Trophoblast cell (in vitro differentiated cells and primary cell): Measurements from ENCODE around the gene IL9.
"Not testable (repeated sequence)": the region's sequence is repeated elsewhere in the genome, so short reads cannot be mapped to it uniquely, and the experiment has no call there.

Source experiments
- DNase-seq, 2 donors: peaks; one replicate each; pipeline ENCODE4 v3.0.0-alpha.2; 2016
- H2AFZ ChIP-seq: 2 replicates; pipeline ENCODE4 v1.6.1; 2013; ENCODE audit warnings: low read length, moderate library complexity, mild to moderate bottlenecking; ENCODE audit not compliant: insufficient read depth, poor library complexity
- H2AK5ac ChIP-seq: 2 replicates; pipeline ENCODE4 v1.6.1; 2013; ENCODE audit warnings: mild to moderate bottlenecking, low read length
- H2BK120ac ChIP-seq: 2 replicates; pipeline ENCODE4 v1.6.1; 2013; ENCODE audit warnings: low read length, mild to moderate bottlenecking, moderate library complexity; ENCODE audit not compliant: insufficient read depth, poor library complexity
- H2BK12ac ChIP-seq: 2 replicates; pipeline ENCODE4 v1.6.1; 2013; ENCODE audit warnings: mild to moderate bottlenecking, low read length, moderate library complexity
- H2BK5ac ChIP-seq: 2 replicates; pipeline ENCODE4 v1.6.1; 2013; ENCODE audit warnings: low read length, low read depth, moderate library complexity, mild to moderate bottlenecking; ENCODE audit not compliant: poor library complexity
- H3K14ac ChIP-seq: 2 replicates; pipeline ENCODE4 v1.6.1; 2013; ENCODE audit warnings: mild to moderate bottlenecking, low read length
- H3K18ac ChIP-seq: 2 replicates; pipeline ENCODE4 v1.6.1; 2013; ENCODE audit warnings: mild to moderate bottlenecking, low read length
- H3K23ac ChIP-seq: 2 replicates; pipeline ENCODE4 v1.6.1; 2013; ENCODE audit warnings: low read length
- H3K27ac ChIP-seq: 2 replicates; pipeline ENCODE4 v1.5.1; 2013; ENCODE audit warnings: low read depth, mild to moderate bottlenecking, inconsistent platforms, low read length, moderate library complexity
- H3K27me3 ChIP-seq: 2 replicates; pipeline ENCODE4 v1.6.1; 2013; ENCODE audit warnings: inconsistent platforms, mild to moderate bottlenecking, low read length, moderate library complexity; ENCODE audit not compliant: insufficient read depth
- H3K36me3 ChIP-seq, 2 experiments: 1 replicate in 1 of 2; 2 replicates in 1 of 2; pipeline ENCODE4 v1.6.1; 2013; ENCODE audit warnings: low read length in 2 of 2, mild to moderate bottlenecking in 2 of 2, moderate library complexity in 1 of 2; ENCODE audit not compliant: insufficient read depth in 2 of 2, control insufficient read depth in 1 of 2
- H3K4ac ChIP-seq: 2 replicates; pipeline ENCODE4 v1.6.1; 2013; ENCODE audit warnings: low read depth, mild to moderate bottlenecking, low read length, moderate library complexity
- H3K4me1 ChIP-seq, 2 experiments: 1 replicate in 1 of 2; 2 replicates in 1 of 2; pipeline ENCODE4 v1.6.1; 2013; ENCODE audit warnings: low read length in 2 of 2, mild to moderate bottlenecking in 2 of 2, moderate library complexity in 1 of 2; ENCODE audit not compliant: insufficient read depth in 2 of 2, control insufficient read depth in 1 of 2
- H3K4me2 ChIP-seq: 2 replicates; pipeline ENCODE4 v1.6.1; 2013; ENCODE audit warnings: inconsistent platforms, mild to moderate bottlenecking, low read length, moderate library complexity
- H3K4me3 ChIP-seq: 2 replicates; pipeline ENCODE4 v1.5.1; 2013; ENCODE audit warnings: mild to moderate bottlenecking, low read depth, low read length, inconsistent platforms
- H3K79me1 ChIP-seq: one replicate; pipeline ENCODE4 v1.6.1; 2013; ENCODE audit warnings: low read length
- H3K79me2 ChIP-seq: 2 replicates; pipeline ENCODE4 v1.6.1; 2013; ENCODE audit warnings: low read length, mild to moderate bottlenecking; ENCODE audit not compliant: control insufficient read depth, insufficient read depth, poor library complexity
- H3K9ac ChIP-seq: 2 replicates; pipeline ENCODE4 v1.6.1; 2013; ENCODE audit warnings: mild to moderate bottlenecking, low read length
- H3K9me3 ChIP-seq: 2 replicates; pipeline ENCODE4 v1.6.1; 2013; ENCODE audit warnings: low read depth, mild to moderate bottlenecking, control low read depth, inconsistent platforms, low read length; ENCODE audit not compliant: insufficient read depth
- H4K12ac ChIP-seq: 2 replicates; pipeline ENCODE4 v1.6.1; 2013; ENCODE audit warnings: low read depth, mild to moderate bottlenecking, low read length, moderate library complexity
- H4K8ac ChIP-seq: 2 replicates; pipeline ENCODE4 v1.6.1; 2013; ENCODE audit warnings: low read depth, mild to moderate bottlenecking, low read length, moderate library complexity
- H4K91ac ChIP-seq: one replicate; pipeline ENCODE4 v1.6.1; 2013; ENCODE audit warnings: low read depth, mild to moderate bottlenecking, low read length, moderate library complexity
- WGBS: extraction: QIAGEN DNeasy Blood & Tissue Kit; methylation state at CpG from one replicate; pipeline ENCODE4 v1.1.7; 2013; ENCODE audit warnings: missing lambda C conversion rate; ENCODE audit not compliant: insufficient read length, insufficient coverage; ENCODE audit errors: extremely low coverage; 5-methylcytosine and 5-hydroxymethylcytosine counted together

Gene IL9

DNA sequence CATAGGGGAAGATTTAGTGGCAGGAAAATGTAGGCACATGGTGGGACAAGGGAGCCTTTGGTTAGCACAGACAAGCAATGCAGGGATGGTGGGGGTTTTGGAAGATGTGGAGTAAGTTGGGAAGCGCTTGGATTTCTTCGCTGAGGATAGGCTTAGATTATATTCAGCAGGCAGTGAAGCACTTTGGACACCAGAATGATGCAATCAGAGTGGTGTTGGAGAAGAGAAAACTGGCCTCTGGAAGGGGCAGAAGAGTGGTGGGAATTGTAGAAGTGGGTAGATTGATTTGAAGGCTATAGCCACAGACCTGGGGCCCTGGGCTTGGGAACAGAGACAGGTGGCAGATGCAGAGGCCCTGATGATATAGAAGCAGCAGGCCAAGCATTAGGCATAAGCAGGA lies 32.9 kb downstream of the IL9 start:
- no peak overlapping the region for H4K91ac ChIP-seq
- H2BK12ac ChIP-seq = no peak overlapping the region
- DNase-seq = no peak
- H3K9ac ChIP-seq = no peak overlapping the region
- no peak overlapping the region for H3K14ac ChIP-seq
- no peak overlapping the region for H3K18ac ChIP-seq
- H2BK120ac ChIP-seq = no peak overlapping the region
- no peak overlapping the region for H2AFZ ChIP-seq
- H2BK5ac ChIP-seq = no peak overlapping the region
- no peak overlapping the region for H3K4ac ChIP-seq
- no peaks in the 10 kb centered on the region for H3K79me2 ChIP-seq
- no peak overlapping the region for H3K27ac ChIP-seq
- peaks cover 1% of the 10 kb centered on the region for H3K9me3 ChIP-seq
- no peaks in the 10 kb centered on the region for H3K79me1 ChIP-seq
- H4K12ac ChIP-seq = no peak overlapping the region
- H4K8ac ChIP-seq = no peak overlapping the region
- no peak overlapping the region for H3K4me2 ChIP-seq
- 100% methylated on average over 2 of the region's 2 CpGs for WGBS
- no peak overlapping the region for H3K4me3 ChIP-seq
- H3K23ac ChIP-seq = no peak overlapping the region
- H2AK5ac ChIP-seq = no peak overlapping the region
- H3K4me1 ChIP-seq = no peaks in the 10 kb centered on the region
- no peaks in the 10 kb centered on the region for H3K27me3 ChIP-seq
- H3K36me3 ChIP-seq = no peaks in the 10 kb centered on the region

DNA sequence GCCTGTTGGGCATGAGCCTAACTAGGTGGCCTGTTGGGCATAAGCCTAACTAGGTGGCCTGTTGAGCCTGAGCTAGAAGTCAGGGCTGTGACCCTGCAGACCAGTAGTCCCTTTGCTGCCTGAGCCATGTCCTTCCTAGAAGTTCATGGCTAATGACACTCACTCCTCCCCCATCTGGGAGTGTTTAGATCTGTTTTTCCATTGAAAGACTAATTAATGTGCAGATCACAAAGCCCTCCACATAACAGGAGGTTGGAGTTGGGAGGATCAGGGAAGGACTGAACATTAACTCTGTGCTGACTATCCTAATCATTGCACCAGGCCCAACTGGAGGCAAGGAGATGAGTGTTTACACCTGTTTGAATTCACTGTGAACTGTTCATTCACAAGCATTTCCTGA lies 33.6 kb downstream of the IL9 start:
- H2AK5ac ChIP-seq = no peak overlapping the region
- H3K79me2 ChIP-seq = no peaks in the 10 kb centered on the region
- no peak overlapping the region for H3K18ac ChIP-seq
- no peak overlapping the region for H2BK12ac ChIP-seq
- H3K9ac ChIP-seq = no peak overlapping the region
- no peak overlapping the region for H3K14ac ChIP-seq
- H2BK5ac ChIP-seq = no peak overlapping the region
- no peak overlapping the region for H3K4ac ChIP-seq
- H3K27me3 ChIP-seq = no peaks in the 10 kb centered on the region
- no peaks in the 10 kb centered on the region for H3K4me1 ChIP-seq
- no peak overlapping the region for H3K4me2 ChIP-seq
- H2AFZ ChIP-seq = no peak overlapping the region
- no peak overlapping the region for H3K27ac ChIP-seq
- H3K4me3 ChIP-seq = no peak overlapping the region
- peaks cover 1% of the 10 kb centered on the region for H3K9me3 ChIP-seq
- no peaks in the 10 kb centered on the region for H3K36me3 ChIP-seq
- no peaks in the 10 kb centered on the region for H3K79me1 ChIP-seq
- H4K8ac ChIP-seq = no peak overlapping the region
- no peak overlapping the region for H4K12ac ChIP-seq
- H4K91ac ChIP-seq = no peak overlapping the region
- no peak for DNase-seq
- H2BK120ac ChIP-seq = no peak overlapping the region
- H3K23ac ChIP-seq = no peak overlapping the region

DNA sequence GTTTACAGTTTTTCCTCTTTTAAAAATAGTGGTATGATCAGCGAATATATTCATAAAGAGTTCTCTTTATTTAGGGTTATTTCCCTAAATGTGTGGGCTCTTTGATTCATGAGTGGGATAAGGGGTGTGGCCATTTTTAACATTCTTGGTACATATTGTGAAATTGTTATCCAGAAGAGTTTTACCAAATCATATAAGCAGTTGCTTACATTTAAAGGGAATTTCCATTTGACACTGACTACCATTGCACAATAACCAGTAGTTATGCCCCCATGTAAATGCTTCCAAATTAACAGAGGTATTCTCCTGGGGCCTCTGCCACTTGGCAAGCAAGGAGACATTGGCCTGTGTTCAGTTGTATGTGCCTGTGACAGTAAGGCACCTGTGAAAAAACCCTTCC lies 34.0 kb downstream of the IL9 start:
- Histone ChIP-seq H3K4ac (no peak overlapping the region), H3K4me1 (no peaks in the 10 kb centered on the region), H3K23ac (no peak overlapping the region), H2BK12ac (no peak overlapping the region), H4K8ac (no peak overlapping the region), H3K14ac (no peak overlapping the region), H3K18ac (no peak overlapping the region), H2AFZ (no peak overlapping the region), H3K27me3 (no peaks in the 10 kb centered on the region), H3K79me2 (no peaks in the 10 kb centered on the region), H4K12ac (no peak overlapping the region), H2BK5ac (no peak overlapping the region), H2BK120ac (no peak overlapping the region), H3K9ac (no peak overlapping the region), H3K9me3 (peaks cover 1% of the 10 kb centered on the region), H2AK5ac (no peak overlapping the region), H3K36me3 (no peaks in the 10 kb centered on the region), H3K4me3 (no peak overlapping the region), H3K27ac (no peak overlapping the region), H3K4me2 (no peak overlapping the region), H3K79me1 (no peaks in the 10 kb centered on the region), H4K91ac (no peak overlapping the region)
- WGBS = no CpG with 5 or more reads among the region's 1 CpG
- DNase-seq = peak in 1 of 2 donors; percentile 4

DNA sequence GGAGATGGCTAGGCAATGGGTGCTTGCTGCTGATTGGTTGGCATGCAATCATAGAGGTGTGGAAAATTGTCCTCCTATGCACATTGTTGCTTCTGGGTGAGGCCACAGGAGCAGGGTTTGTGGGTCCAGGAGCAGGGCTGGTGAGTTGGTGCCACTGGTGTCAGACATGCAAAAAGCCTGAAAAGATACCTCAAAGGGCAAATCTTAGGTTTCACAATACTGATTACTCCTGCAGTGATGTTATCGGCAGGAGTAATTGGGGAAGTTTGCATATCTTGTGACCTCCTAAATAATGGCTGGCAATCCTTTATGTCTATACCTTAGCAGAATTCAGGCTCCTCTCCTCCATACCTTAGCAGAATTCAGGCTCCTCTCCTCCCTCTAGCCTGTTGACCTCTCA lies 36.0 kb downstream of the IL9 start:
- H3K23ac ChIP-seq = no peak overlapping the region
- H3K14ac ChIP-seq = no peak overlapping the region
- no peak overlapping the region for H3K4me2 ChIP-seq
- no peaks in the 10 kb centered on the region for H3K79me1 ChIP-seq
- H3K27ac ChIP-seq = no peak overlapping the region
- WGBS = no CpG with 5 or more reads among the region's 1 CpG
- no peak overlapping the region for H3K18ac ChIP-seq
- H3K79me2 ChIP-seq = no peaks in the 10 kb centered on the region
- no peaks in the 10 kb centered on the region for H3K27me3 ChIP-seq
- no peak overlapping the region for H4K91ac ChIP-seq
- H4K12ac ChIP-seq = no peak overlapping the region
- no peak overlapping the region for H2BK5ac ChIP-seq
- H2AFZ ChIP-seq = no peak overlapping the region
- DNase-seq = no peak
- no peaks in the 10 kb centered on the region for H3K4me1 ChIP-seq
- no peak overlapping the region for H2BK120ac ChIP-seq
- H3K4ac ChIP-seq = no peak overlapping the region
- no peak overlapping the region for H4K8ac ChIP-seq
- no peaks in the 10 kb centered on the region for H3K36me3 ChIP-seq
- peaks cover 6% of the 10 kb centered on the region for H3K9me3 ChIP-seq
- H3K4me3 ChIP-seq = no peak overlapping the region
- H2BK12ac ChIP-seq = no peak overlapping the region
- no peak overlapping the region for H3K9ac ChIP-seq
- H2AK5ac ChIP-seq = no peak overlapping the region

DNA sequence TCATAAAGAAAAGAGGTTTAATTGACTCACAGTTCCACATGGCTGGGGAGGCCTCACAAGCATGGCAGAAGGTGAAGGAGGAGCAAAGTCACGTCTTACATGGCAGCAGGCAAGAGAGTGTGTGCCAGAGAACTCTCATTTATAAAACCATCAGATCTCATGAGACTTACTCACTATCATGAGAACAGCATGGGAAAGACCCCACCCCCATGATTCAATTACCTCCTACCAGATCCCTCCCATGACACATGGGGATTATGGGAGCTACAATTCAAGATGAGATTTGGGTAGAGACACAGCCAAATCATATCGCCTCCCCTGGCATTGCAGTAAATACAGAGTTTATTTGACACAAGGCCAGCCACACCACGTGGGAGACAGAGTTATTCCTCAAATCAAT lies 36.5 kb downstream of the IL9 start:
- not testable (repeated sequence) for H2BK5ac ChIP-seq, H4K91ac ChIP-seq, H4K12ac ChIP-seq, H3K79me2 ChIP-seq, DNase-seq, H3K9ac ChIP-seq, H2BK120ac ChIP-seq, H2AK5ac ChIP-seq, H3K9me3 ChIP-seq, H2AFZ ChIP-seq, H3K18ac ChIP-seq, H4K8ac ChIP-seq, H3K14ac ChIP-seq, H2BK12ac ChIP-seq, H3K4ac ChIP-seq, H3K79me1 ChIP-seq, H3K4me2 ChIP-seq, H3K4me1 ChIP-seq, H3K36me3 ChIP-seq, H3K23ac ChIP-seq, H3K27me3 ChIP-seq, H3K27ac ChIP-seq, H3K4me3 ChIP-seq
- no CpG with 5 or more reads among the region's 3 CpGs for WGBS
